GM23338 (cell line): ENCODE measurements around the gene SSU72. TPM values are rescaled to one million over a fixed set of nuclear protein-coding genes. Genes with fewer than 3 reads are reported as not detected.

Experiments used
- ATAC-seq: fragments of 200-7000 bp; cut with Tn5 transposase; 3 replicates; pipeline ENCODE4 v1.9.1; 2020
- DNase-seq: peaks from one replicate; pipeline ENCODE4 v3.0.0-alpha.2; 2015; ENCODE audit warnings: low spot score
- H2AFZ ChIP-seq: fragments of 200-600 bp; sonication (generic); 2 replicates; pipeline ENCODE4 v1.8.0; 2016; ENCODE audit warnings: antibody characterized with exemption, mild to moderate bottlenecking, moderate library complexity
- H3F3A ChIP-seq: fragments of 200-600 bp; sonication (generic); replicated peaks from 2 replicates; pipeline ENCODE4 v1.8.0; 2017; ENCODE audit warnings: antibody characterized with exemption, mixed run types, low read depth
- H3K27ac ChIP-seq: fragments of 200-600 bp; sonication (generic); 2 replicates; pipeline ENCODE4 v1.6.1; 2016; ENCODE audit warnings: low read depth
- H3K27me3 ChIP-seq: fragments of 200-600 bp; sonication (generic); 2 replicates; pipeline ENCODE4 v1.8.0; 2016; ENCODE audit warnings: mild to moderate bottlenecking, mixed run types, moderate library complexity; ENCODE audit not compliant: insufficient read depth
- H3K36me3 ChIP-seq: fragments of 200-600 bp; sonication (generic); 2 replicates; pipeline ENCODE4 v1.8.0; 2016; ENCODE audit warnings: mild to moderate bottlenecking; ENCODE audit not compliant: insufficient read depth
- H3K4me1 ChIP-seq: fragments of 200-600 bp; sonication (generic); 2 replicates; pipeline ENCODE4 v1.8.0; 2016; ENCODE audit warnings: mild to moderate bottlenecking, moderate library complexity; ENCODE audit not compliant: insufficient read depth
- H3K4me2 ChIP-seq: fragments of 200-600 bp; sonication (generic); 2 replicates; pipeline ENCODE4 v1.7.1; 2017; ENCODE audit warnings: mixed run types
- H3K4me3 ChIP-seq: fragments of 200-600 bp; sonication (generic); 2 replicates; pipeline ENCODE4 v1.6.1; 2016; ENCODE audit warnings: mixed run types
- H3K79me2 ChIP-seq: fragments of 200-600 bp; sonication (generic); replicated peaks from 2 replicates; pipeline ENCODE4 v1.8.0; 2017; ENCODE audit warnings: mild to moderate bottlenecking; ENCODE audit not compliant: insufficient read depth
- H3K9me2 ChIP-seq: fragments of 200-600 bp; sonication (generic); 2 replicates; pipeline ENCODE4 v1.8.0; 2017; ENCODE audit not compliant: insufficient read depth
- H4K20me1 ChIP-seq: fragments of 200-600 bp; sonication (generic); replicated peaks from 2 replicates; pipeline ENCODE4 v1.8.0; 2017; ENCODE audit warnings: mild to moderate bottlenecking; ENCODE audit not compliant: insufficient read depth
- H3K27ac Mint-ChIP-seq: 2 replicates; pipeline ENCODE4 v1.8.0; 2020; ENCODE audit warnings: inconsistent platforms, mild to moderate bottlenecking, moderate library complexity, mixed read lengths
- H3K27me3 Mint-ChIP-seq: 3 replicates; pipeline ENCODE4 v1.8.0; 2022; ENCODE audit warnings: low read depth, mild to moderate bottlenecking, moderate library complexity, mixed read lengths, inconsistent platforms; ENCODE audit not compliant: insufficient read depth, poor library complexity
- H3K36me3 Mint-ChIP-seq: 3 replicates; pipeline ENCODE4 v1.8.0; 2021; ENCODE audit warnings: low read depth, mild to moderate bottlenecking, inconsistent platforms, moderate library complexity, mixed read lengths
- H3K4me1 Mint-ChIP-seq: 3 replicates; pipeline ENCODE4 v1.8.0; 2020; ENCODE audit warnings: mild to moderate bottlenecking, inconsistent platforms, mixed read lengths
- H3K4me3 Mint-ChIP-seq: 3 replicates; pipeline ENCODE4 v1.8.0; 2021; ENCODE audit warnings: moderate library complexity, mild to moderate bottlenecking, inconsistent platforms, mixed read lengths
- H3K9me3 Mint-ChIP-seq: 3 replicates; pipeline ENCODE4 v1.8.0; 2020; ENCODE audit warnings: moderate library complexity, mild to moderate bottlenecking, inconsistent platforms, mixed read lengths
- CREB1 ChIP-seq: fragments of 250-450 bp; sonication (Bioruptor Pico); IDR thresholded peaks from 2 replicates; pipeline ENCODE4 v1.5.0; 2020; ENCODE audit warnings: low read depth, mild to moderate bottlenecking, moderate library complexity
- EZH2 ChIP-seq: fragments of 200-600 bp; sonication (generic); IDR thresholded peaks from one replicate; pipeline ENCODE4 v1.8.0; 2017; ENCODE audit warnings: antibody characterized with exemption, mild to moderate bottlenecking, low read depth; ENCODE audit not compliant: unreplicated experiment
- EZH2phosphoT487 ChIP-seq: fragments of 200-600 bp; sonication (generic); IDR thresholded peaks from one replicate; pipeline ENCODE4 v1.8.1; 2018; ENCODE audit warnings: antibody characterized with exemption; ENCODE audit not compliant: unreplicated experiment
- JUNB ChIP-seq: IDR thresholded peaks from one replicate; pipeline ENCODE4 v1.6.1; 2016; ENCODE audit warnings: antibody characterized with exemption; ENCODE audit not compliant: unreplicated experiment
- NANOG ChIP-seq: IDR thresholded peaks from 2 replicates; pipeline ENCODE4 v1.6.1; 2016; ENCODE audit warnings: antibody characterized with exemption, borderline replicate concordance
- POLR2AphosphoS5 ChIP-seq: IDR thresholded peaks from 2 replicates; pipeline ENCODE4 v1.6.1; 2016; ENCODE audit warnings: antibody characterized with exemption, low read depth
- STAT1 ChIP-seq: IDR thresholded peaks from one replicate; pipeline ENCODE4 v1.6.1; 2016; ENCODE audit warnings: antibody characterized with exemption; ENCODE audit not compliant: unreplicated experiment
- ZNF114 ChIP-seq: fragments of 250-450 bp; sonication (Bioruptor Pico); IDR thresholded peaks from 2 replicates; pipeline ENCODE4 v1.5.0; 2020; ENCODE audit warnings: mild to moderate bottlenecking, moderate library complexity
- ZNF331 ChIP-seq: fragments of 250-450 bp; sonication (Bioruptor Pico); IDR thresholded peaks from 2 replicates; pipeline ENCODE4 v1.5.0; 2020; ENCODE audit warnings: low read depth, mild to moderate bottlenecking, moderate library complexity
- polyA plus RNA-seq: library from polyadenylated mRNA; unstranded; fragments of >200 nt; fragmentation: Nextera tagmentation; extraction: Ambion mirVana; gene quantifications from 2 replicates; pipeline ENCODE4 v1.2.1, GENCODE V29; 2016
- total RNA-seq: library from RNA; depleted of rRNA; stranded (reverse); fragments of >200 nt; shearing (Covaris generic); gene quantifications from 2 replicates; pipeline ENCODE4 v1.2.3, GENCODE V29; 2014
- TF ChIP-seq, protein P1 (sequence below): fragments of 250-450 bp; sonication (Bioruptor Pico); IDR thresholded peaks from 2 replicates; pipeline ENCODE4 v1.5.0; 2020; ENCODE audit warnings: mild to moderate bottlenecking, moderate library complexity
- TF ChIP-seq, protein P2 (sequence below), 2 experiments: fragments of 200-600 bp in 1 of 2; sonication (generic) in 1 of 2; conservative IDR thresholded peaks; 2 replicates each; pipeline versions ENCODE4 v1.5.1 to v1.6.1; 2016 to 2017; ENCODE audit warnings: antibody characterized with exemption in 2 of 2, low read depth in 2 of 2, mild to moderate bottlenecking in 2 of 2, moderate library complexity in 1 of 2
- TF ChIP-seq, protein P3 (sequence below): IDR thresholded peaks from one replicate; pipeline ENCODE4 v1.6.1; 2018; ENCODE audit warnings: antibody characterized with exemption; ENCODE audit not compliant: unreplicated experiment
- TF ChIP-seq, protein P4 (sequence below): IDR thresholded peaks from 2 replicates; pipeline ENCODE4 v1.6.1; 2016; ENCODE audit warnings: antibody characterized with exemption

The SSU72 gene
- total and polyA plus RNA-seq, 2 experiments from 2014 or later = 148 to 248 TPM

DNA sequence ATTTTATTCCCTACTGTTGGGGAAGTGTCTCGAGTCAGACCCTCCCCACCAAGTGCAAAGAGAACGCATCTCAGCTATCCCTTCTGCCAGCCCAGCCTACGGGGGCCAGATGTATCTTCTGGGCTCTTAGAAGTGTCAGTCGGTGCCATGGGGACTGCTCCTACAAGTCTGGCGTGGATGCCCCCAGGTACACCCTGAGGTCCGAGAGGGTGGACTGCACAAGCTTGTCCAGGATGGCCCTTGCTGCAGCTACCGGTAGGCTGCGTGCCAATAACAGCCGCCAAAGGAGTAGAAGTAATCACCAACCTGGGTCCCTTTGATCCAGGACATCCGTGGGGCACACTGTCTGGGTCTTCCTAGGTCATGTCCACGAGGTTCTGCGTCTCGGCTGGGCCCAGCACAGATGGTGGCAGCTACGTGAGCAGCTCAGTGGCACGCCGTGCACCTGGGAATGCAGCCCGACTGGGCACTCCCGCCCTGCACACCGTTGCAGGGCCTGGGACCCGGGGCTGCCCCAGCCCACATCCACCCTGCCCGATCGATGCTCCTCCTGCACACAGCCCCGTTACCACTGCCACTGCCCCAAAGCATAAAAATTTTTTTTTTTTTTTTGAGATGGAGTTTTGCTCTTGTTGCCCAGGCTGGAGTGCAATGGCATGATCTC, 8.8 kb upstream of the SSU72 start:
- Histone ChIP-seq H3K27me3 (no peaks in the 10 kb centered on the region), H3K4me3 (no peak overlapping the region), H3F3A (no peaks in the 10 kb centered on the region), H3K79me2 (no peaks in the 10 kb centered on the region), H3K36me3 (no peaks in the 10 kb centered on the region), H3K27ac (no peak overlapping the region), H3K4me1 (no peaks in the 10 kb centered on the region), H3K9me2 (no peaks in the 10 kb centered on the region), H3K4me2 (no peak overlapping the region), H2AFZ (no peak overlapping the region), H4K20me1 (no peaks in the 10 kb centered on the region)
- Mint-ChIP-seq H3K27me3 (peaks cover 5% of the 10 kb centered on the region), H3K36me3 (no peaks in the 10 kb centered on the region), H3K4me3 (no peak overlapping the region), H3K4me1 (peaks cover 6% of the 10 kb centered on the region; the same call in 2 of the 3 replicates), H3K9me3 (no peaks in the 10 kb centered on the region), H3K27ac (no peak overlapping the region)
- DNase-seq (no peak), ATAC-seq (no peak; the same call in 2 of the 3 replicates)
- TF ChIP-seq ZNF331 = no peak
- no peak for TF ChIP-seq NANOG
- no peak for TF ChIP-seq EZH2phosphoT487
- TF ChIP-seq, protein P1, sequence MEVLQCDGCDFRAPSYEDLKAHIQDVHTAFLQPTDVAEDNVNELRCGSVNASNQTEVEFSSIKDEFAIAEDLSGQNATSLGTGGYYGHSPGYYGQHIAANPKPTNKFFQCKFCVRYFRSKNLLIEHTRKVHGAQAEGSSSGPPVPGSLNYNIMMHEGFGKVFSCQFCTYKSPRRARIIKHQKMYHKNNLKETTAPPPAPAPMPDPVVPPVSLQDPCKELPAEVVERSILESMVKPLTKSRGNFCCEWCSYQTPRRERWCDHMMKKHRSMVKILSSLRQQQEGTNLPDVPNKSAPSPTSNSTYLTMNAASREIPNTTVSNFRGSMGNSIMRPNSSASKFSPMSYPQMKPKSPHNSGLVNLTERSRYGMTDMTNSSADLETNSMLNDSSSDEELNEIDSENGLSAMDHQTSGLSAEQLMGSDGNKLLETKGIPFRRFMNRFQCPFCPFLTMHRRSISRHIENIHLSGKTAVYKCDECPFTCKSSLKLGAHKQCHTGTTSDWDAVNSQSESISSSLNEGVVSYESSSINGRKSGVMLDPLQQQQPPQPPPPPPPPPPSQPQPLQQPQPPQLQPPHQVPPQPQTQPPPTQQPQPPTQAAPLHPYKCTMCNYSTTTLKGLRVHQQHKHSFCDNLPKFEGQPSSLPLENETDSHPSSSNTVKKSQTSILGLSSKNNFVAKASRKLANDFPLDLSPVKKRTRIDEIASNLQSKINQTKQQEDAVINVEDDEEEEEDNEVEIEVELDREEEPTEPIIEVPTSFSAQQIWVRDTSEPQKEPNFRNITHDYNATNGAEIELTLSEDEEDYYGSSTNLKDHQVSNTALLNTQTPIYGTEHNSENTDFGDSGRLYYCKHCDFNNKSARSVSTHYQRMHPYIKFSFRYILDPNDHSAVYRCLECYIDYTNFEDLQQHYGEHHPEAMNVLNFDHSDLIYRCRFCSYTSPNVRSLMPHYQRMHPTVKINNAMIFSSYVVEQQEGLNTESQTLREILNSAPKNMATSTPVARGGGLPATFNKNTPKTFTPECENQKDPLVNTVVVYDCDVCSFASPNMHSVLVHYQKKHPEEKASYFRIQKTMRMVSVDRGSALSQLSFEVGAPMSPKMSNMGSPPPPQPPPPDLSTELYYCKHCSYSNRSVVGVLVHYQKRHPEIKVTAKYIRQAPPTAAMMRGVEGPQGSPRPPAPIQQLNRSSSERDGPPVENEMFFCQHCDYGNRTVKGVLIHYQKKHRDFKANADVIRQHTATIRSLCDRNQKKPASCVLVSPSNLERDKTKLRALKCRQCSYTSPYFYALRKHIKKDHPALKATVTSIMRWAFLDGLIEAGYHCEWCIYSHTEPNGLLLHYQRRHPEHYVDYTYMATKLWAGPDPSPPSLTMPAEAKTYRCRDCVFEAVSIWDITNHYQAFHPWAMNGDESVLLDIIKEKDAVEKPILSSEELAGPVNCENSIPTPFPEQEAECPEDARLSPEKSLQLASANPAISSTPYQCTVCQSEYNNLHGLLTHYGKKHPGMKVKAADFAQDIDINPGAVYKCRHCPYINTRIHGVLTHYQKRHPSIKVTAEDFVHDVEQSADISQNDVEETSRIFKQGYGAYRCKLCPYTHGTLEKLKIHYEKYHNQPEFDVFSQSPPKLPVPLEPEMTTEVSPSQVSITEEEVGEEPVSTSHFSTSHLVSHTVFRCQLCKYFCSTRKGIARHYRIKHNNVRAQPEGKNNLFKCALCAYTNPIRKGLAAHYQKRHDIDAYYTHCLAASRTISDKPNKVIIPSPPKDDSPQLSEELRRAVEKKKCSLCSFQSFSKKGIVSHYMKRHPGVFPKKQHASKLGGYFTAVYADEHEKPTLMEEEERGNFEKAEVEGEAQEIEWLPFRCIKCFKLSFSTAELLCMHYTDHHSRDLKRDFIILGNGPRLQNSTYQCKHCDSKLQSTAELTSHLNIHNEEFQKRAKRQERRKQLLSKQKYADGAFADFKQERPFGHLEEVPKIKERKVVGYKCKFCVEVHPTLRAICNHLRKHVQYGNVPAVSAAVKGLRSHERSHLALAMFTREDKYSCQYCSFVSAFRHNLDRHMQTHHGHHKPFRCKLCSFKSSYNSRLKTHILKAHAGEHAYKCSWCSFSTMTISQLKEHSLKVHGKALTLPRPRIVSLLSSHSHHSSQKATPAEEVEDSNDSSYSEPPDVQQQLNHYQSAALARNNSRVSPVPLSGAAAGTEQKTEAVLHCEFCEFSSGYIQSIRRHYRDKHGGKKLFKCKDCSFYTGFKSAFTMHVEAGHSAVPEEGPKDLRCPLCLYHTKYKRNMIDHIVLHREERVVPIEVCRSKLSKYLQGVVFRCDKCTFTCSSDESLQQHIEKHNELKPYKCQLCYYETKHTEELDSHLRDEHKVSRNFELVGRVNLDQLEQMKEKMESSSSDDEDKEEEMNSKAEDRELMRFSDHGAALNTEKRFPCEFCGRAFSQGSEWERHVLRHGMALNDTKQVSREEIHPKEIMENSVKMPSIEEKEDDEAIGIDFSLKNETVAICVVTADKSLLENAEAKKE (CRISPR knock-in tag) = no peak
- TF ChIP-seq STAT1 = no peak
- no peak for TF ChIP-seq JUNB
- TF ChIP-seq, protein P2, sequence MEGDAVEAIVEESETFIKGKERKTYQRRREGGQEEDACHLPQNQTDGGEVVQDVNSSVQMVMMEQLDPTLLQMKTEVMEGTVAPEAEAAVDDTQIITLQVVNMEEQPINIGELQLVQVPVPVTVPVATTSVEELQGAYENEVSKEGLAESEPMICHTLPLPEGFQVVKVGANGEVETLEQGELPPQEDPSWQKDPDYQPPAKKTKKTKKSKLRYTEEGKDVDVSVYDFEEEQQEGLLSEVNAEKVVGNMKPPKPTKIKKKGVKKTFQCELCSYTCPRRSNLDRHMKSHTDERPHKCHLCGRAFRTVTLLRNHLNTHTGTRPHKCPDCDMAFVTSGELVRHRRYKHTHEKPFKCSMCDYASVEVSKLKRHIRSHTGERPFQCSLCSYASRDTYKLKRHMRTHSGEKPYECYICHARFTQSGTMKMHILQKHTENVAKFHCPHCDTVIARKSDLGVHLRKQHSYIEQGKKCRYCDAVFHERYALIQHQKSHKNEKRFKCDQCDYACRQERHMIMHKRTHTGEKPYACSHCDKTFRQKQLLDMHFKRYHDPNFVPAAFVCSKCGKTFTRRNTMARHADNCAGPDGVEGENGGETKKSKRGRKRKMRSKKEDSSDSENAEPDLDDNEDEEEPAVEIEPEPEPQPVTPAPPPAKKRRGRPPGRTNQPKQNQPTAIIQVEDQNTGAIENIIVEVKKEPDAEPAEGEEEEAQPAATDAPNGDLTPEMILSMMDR (conservative IDR thresholded peaks at IDR 0.05; ENCODE audit: low read depth in 2 of 2) = no peak
- no peak for TF ChIP-seq ZNF114 (CRISPR knock-in tag)
- TF ChIP-seq, protein P3, sequence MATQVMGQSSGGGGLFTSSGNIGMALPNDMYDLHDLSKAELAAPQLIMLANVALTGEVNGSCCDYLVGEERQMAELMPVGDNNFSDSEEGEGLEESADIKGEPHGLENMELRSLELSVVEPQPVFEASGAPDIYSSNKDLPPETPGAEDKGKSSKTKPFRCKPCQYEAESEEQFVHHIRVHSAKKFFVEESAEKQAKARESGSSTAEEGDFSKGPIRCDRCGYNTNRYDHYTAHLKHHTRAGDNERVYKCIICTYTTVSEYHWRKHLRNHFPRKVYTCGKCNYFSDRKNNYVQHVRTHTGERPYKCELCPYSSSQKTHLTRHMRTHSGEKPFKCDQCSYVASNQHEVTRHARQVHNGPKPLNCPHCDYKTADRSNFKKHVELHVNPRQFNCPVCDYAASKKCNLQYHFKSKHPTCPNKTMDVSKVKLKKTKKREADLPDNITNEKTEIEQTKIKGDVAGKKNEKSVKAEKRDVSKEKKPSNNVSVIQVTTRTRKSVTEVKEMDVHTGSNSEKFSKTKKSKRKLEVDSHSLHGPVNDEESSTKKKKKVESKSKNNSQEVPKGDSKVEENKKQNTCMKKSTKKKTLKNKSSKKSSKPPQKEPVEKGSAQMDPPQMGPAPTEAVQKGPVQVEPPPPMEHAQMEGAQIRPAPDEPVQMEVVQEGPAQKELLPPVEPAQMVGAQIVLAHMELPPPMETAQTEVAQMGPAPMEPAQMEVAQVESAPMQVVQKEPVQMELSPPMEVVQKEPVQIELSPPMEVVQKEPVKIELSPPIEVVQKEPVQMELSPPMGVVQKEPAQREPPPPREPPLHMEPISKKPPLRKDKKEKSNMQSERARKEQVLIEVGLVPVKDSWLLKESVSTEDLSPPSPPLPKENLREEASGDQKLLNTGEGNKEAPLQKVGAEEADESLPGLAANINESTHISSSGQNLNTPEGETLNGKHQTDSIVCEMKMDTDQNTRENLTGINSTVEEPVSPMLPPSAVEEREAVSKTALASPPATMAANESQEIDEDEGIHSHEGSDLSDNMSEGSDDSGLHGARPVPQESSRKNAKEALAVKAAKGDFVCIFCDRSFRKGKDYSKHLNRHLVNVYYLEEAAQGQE = no peak
- no peak for TF ChIP-seq CREB1 (CRISPR knock-in tag)
- TF ChIP-seq EZH2 = no peak
- TF ChIP-seq, protein P4, sequence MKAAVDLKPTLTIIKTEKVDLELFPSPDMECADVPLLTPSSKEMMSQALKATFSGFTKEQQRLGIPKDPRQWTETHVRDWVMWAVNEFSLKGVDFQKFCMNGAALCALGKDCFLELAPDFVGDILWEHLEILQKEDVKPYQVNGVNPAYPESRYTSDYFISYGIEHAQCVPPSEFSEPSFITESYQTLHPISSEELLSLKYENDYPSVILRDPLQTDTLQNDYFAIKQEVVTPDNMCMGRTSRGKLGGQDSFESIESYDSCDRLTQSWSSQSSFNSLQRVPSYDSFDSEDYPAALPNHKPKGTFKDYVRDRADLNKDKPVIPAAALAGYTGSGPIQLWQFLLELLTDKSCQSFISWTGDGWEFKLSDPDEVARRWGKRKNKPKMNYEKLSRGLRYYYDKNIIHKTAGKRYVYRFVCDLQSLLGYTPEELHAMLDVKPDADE = no peak
- no peak for TF ChIP-seq POLR2AphosphoS5
